Stimulated activated CD8-positive, alpha-beta memory T cell treated with anti-CD3 and anti-CD28 coated beads, Interleukin-7, amount 100 ng/mL, for 4 hours (primary cell): ENCODE measurements around the gene TSC22D4.
"Not testable (repeated sequence)": the region's sequence is repeated elsewhere in the genome, so short reads cannot be mapped to it uniquely, and the experiment has no call there.

Experiments used
- DNase-seq, 2 donors: peaks; one replicate each; pipeline ENCODE4 v3.0.0-alpha.2; 2020; ENCODE audit warnings: low read depth in 2 of 2

Gene TSC22D4

DNA sequence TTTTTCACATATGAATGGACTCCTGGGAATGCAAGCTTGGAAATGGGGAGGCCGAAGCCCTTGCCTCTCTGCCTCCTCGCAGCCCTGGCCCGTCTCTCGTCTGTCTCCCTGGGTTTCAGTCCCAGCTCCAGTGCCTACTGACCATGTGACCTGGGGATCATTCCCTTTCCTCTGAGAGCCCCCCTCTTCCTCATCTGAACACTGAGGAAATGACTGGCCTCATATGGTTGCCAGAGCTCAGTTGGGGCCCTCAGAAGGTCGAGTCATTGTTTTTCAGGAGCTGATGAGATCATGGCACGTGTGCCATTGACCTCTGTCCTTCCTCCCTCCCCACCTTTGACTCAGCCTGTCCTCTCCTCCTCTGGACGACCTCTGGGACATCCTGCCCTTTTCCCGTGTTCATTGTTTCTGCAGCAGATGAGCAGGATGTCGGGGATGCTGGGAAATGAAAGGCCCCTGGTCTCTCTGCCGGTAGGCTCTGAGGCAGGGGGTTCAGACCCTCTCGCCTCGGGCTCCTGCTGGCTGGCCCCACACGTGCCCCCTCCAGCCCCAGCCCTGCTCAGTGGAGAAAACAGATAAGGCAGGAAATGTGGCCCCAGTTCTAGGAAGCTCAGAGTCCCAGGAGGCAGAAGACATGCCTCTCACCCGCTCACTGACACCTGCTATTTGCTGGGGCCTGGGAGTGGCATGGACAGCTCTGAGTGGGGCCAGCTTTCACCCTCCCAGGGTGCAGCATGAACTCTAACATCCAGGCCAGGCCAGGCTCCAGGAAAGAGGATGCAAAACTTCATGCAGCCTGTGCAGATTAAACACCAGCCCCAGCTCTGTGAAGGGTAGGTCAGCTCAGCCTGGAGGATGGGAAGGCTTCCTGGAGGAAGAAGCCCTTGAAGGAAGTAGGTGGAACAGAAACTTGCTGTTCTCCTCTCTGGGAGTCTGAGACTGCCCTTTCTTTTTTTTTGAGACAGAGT, 34.4 kb downstream of the TSC22D4 start:
- no peak for DNase-seq

DNA sequence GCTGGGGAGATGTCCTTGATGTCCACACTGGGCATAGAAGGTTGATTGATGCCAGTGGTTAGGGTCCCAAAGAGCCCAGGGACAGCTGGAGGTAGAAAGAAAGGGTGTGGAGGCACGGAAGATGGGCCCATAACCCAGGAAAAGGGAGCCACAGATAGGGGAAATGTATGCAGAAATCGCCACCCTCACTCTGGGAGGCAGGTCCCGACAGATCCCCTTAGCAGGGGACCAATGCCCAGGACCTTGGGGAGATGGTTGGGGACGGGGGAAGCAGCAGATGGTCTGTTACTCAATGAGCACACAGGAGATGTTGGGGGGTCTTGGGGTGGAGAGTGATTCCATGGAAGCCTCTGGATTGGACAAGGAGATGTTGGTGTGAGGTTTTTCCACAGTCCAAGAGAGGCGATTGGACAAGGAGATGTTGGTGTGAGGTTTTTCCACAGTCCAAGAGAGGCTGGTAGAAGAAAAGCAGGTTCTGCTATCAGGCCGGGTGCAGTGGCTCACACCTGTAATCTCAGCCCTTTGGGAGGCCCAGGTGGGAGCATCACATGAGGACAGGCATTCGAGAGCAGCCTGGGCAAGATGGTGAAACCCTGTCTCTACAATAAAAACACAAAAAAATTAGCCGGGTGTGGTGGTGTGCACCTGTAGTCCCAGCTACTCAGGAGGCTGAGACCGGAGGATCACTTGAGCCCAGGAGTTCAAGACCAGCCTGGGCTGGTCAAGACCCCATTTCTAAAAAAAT, 35.7 kb downstream of the TSC22D4 start:
- no peak for DNase-seq

DNA sequence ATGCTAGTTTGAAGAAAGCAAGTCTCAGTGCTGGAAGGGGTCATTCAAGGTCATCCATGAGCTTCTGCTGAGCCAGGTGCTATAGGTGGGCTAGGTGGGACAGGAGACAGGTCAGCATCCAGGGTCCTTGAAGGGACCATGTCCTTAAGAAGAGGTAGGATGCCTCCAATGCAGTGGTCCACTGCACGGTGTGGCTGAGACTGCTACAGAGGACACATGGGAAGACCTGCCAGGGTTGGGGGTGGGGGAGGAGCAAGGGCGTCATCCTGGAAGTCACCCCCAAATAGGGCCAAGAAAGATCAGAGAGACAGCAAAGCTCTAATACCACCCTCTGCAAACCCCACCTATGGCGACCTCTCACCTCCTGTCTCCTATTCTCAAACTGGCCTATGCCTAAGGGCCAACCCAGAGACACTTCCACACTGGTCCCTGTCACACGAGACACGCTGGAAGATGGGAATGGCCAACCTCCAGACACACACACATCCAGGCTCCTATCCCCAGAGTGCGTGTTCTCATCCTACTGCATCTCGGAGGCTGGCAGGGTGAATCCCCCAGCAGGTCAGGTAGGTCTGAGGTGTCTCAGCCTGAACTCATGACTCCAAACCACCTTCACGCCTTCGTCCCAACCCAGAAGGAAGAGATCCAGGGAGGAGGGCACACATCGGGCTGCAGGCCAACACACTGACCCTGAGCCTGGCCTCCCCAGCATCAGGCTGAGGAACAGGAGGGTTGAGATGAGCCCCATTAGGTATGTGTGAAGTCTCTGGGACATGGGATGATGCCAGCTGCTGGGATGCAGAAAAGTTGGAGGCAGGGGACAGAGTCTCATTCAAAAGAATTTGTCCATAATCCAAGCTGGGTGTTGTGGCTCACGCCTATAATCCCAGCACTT, 37.1 kb downstream of the TSC22D4 start:
- DNase-seq, result no peak

DNA sequence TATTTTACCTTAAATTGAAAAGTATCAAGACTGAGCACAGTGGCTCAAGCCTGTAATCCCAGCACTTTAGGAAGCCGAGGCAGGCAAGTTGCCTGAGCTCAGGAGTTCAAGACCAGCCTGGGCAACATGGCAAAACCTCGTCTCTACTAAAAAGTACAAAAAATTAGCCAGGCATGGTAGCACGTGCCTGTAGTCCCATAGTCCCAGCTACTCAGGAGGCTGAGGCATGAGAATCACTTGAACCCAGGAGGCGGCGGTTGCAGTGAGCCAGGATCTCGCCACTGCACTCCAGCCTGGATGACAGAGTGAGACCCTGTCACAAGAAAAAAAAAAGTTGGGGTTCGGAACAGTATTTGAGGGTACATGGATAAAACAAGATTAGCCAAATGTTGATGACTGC, 39.8 kb downstream of the TSC22D4 start:
- DNase-seq, result not testable (repeated sequence)

DNA sequence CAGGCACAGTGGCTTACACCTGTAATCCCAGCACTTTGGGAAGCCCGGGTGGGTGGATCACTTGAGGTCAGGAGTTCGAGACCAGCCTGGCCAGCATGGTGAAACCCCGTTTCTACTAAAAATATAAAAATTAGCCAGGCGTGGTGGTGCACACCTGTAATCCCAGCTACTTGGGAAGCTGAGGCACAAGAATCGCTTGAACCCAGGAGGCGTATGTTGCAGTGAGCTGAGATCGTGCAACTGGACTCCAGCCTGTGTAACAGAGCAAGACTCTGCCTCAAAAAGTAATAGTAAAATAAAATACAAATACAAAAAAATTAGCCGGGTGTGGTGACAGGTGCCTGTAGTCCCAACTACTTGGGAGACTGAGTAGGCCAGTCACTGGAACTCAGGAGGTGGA, 40.3 kb downstream of the TSC22D4 start:
- not testable (repeated sequence) for DNase-seq

DNA sequence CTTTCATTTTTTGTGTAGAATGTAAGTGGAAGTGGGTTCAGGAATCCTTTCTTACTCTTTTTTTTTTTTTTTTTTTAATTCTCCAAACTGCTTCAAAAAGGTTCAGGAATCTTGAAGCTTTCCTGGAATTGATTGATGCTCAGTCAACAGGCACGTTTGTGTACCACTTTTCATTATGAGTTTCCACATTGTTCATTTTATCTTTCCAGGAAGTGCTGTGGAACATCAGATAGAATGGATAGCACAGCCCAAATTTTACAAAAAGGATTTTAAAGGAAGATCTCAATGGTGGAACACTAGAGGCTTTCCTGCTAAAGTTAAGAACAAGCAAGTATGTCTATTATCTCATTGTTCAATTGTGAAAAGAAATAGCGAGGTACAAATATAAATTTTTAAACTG, 40.8 kb downstream of the TSC22D4 start:
- no peak for DNase-seq

DNA sequence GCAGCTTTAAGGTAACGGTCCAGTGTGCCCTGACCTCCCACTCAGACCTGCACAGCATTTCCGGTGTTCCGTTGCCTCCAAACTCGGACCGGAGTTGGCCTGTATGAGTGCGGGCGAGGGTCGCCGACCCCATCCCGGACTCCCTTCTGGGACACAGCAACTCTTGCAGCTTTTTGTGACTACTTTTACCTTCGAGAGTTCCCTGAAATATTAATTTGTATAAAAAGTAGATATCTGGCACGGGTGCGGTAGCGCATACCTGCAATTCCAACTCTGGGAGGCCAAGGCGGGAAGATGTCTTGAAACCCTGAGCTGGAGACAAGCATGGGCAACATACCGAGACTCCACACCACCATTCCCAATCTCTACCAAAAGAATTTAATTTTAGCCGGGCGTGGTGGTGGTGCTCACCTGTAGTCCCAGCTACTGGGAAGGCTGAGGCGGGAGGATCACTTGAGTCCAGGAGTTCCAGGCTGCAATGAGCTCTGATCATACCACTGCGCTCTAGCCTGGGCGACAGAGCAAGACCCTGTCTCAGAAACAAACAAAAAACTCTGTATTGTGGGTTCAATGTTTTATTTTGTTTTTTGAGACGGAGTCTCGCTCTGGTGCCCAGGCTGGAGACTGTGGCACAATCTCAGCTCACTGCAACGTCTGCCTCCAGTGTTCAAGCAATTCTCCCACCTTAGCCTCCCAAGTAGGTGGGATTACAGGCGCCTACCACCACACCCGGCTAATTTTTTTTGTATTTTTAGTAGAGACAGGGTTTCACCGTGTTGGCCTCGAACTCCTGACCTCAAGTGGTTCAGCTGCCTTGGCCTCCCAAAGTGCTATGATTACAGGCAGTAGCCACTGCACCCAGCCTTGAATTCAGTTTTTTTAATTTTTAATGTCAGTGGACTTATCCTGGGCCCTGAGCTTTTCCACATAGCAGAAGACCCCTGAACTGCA, 41.6 kb downstream of the TSC22D4 start:
- DNase-seq, result no peak

DNA sequence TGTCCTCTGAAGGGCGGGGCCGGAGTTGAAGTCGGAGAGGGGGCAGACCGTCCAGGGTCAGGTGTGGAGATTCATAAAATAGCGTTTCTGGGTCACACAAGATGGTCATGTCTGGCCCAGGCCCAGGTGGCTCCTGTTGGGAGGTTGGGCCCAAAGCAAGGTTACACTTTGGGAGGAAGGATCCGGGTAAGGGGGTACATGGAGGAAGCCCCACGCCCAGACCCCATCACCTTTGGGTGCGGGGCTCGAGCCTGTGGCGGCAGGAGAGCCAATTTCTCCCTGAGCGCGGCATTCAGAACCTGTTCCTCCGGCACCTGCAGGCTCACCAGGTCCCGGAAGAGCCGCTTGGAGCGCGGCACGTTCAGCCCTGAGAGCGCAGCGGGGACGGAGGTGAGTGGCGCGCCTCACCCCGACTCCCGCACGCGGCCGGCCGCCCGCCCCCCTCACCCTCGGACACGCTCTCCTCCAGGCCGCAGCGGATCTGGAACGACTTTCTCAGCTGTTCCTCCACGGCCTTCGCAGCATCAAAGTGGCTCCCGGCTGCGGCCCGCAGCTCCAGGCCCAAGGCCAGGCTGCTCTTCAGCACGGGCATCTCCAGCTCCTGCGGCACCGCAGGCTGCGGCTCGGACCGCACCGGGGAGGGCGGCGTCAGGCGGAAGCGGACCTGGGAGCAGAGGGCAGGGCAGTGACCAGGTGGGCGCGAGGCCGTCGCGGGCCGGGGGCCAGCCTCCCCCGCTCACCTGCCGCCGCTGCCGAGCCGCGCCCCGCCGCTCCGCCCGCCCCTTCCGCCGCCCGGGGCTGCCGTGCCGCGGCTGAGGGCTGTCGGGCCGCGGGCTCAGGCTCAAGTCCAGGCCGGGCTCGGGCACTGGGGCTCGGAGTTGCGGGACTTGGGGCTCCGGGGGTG, 43.4 kb downstream of the TSC22D4 start:
- DNase-seq, result peak in 1 of 2 donors; percentile 37

DNA sequence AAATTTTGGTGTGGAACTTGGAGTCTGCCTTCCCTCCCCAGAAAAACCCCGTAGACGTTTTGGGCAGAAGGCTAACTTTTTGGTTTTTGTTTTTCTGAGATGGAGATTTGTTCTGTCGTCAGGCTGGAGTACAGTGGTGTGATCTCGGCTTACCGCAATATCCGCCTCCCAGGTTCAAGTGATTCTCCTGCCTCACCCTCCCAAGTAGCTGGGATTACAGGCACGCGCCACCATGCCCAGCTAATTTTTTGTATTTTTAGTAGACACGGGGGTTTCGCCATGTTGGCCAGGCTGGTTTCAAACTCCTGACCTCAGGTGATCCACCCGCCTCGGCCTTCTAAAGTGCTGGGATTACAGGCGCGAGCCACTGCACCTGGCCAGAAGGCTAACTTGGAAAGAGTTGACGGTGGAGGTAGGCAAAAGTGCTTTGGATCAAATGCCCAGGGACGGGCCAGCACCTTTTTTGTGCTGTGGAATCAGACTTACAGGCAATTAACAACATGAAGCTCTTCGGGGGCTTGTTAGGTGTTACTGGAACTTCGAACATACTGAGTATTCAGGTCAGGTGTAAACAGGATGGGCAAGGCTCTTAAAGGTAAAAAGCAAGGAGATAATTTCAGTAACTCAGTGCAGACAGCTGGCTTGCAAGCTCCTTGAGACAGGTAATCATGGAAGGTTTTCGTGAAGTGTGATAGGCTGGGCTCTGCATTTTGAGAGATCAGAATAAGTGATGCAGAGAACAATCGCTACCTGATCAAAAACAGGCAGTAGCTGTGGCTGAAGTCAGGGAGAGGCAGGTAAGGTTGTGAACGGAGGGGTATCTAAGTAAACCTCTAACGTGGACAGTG, 44.5 kb downstream of the TSC22D4 start:
- DNase-seq, result no peak

DNA sequence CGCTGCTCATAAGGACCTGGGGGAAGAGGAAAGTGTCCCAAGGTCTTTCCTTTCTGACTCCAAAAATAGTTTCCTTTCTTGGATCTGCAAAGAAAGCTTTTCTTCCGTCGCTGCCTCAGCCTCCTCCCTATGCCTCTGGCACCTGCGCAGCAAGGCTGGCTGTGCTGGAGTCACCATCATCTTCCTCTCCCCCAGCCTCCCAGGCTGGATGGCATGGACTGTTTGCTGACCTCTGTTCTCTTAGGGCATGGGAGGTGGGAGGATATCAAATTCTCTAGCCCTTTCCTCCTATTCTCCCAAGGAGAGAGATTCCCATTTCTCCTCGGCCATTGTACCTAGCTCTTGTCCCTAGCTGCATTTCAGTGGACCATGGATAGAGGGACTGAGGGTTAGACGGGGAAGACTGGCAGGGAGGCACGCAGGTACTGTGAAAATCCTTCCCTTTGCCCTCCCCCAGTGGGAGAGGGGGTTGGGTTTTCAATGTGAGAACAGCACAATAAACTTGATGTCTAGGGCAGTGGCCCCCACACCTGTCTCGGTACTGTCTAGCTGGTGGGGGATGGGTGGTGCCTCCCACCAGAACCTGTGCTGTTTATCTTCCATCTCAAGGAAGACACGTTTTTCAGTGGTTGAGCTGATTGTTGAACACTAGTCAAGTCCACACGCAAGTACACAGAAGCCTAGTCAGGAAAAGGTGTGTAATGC, 45.3 kb downstream of the TSC22D4 start:
- no peak for DNase-seq

DNA sequence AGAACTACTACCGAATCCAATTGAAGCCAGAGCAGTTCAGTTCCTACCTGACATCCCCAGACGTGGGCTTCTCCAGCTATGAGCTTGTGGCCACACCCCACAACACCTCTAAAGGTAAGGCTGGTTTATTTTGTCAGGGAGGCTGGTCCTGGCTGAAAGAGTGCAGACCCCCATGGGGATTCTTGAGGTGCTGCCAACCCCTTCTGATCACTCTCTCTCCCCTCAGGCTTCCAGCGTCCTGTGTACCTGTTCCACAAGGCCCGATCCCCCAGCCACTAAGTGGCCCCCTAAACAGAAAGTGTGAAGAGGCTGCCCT, 45.8 kb downstream of the TSC22D4 start:
- DNase-seq, result no peak

DNA sequence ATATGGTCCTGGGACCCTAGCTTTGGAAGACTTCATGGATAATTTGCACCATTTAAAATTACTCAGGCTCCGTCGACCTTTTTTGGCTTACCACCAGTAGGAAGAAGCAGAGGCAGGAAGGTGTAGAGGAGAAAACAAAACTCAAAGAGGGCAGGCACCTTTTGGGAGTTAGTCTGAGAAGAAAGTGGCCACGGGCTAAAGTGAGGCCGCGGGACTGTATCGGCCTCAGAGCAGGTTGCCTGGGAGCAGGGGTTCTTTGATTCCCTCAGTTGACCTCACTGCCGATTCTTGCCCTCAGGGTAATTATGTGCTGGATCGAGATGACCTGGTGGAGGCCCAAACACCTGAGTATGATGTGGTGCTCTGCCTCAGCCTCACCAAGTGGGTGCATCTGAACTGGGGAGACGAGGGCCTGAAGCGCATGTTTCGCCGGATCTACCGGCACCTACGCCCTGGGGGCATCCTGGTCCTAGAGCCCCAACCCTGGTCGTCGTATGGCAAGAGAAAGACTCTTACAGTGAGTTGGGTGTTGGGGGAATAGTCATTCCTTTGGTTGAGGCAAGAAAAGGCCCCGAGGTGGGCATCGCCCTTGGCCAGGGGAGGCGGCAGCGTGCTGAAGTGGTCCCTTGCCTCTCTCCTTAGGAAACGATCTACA, 46.3 kb downstream of the TSC22D4 start:
- no peak for DNase-seq

DNA sequence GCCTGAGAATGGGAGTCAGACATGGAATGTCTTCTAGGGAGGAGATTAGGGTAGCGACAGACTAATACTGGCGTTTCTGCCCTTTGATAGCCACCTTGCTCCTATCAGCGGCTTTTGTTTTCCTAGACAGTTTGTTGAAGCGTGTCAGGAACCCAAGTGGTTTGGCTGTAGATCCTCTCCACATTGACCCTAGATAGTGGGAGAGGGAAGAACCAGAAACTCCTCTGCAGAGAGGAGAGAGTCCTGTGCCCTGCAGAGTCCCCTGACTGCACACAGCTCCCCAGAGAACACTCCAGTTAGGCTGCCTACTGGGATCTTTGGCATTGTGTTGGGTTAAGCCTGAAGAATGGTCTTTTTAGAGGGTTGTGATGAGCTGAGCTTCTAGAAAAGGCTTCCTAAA, 47.0 kb downstream of the TSC22D4 start:
- DNase-seq, result no peak

DNA sequence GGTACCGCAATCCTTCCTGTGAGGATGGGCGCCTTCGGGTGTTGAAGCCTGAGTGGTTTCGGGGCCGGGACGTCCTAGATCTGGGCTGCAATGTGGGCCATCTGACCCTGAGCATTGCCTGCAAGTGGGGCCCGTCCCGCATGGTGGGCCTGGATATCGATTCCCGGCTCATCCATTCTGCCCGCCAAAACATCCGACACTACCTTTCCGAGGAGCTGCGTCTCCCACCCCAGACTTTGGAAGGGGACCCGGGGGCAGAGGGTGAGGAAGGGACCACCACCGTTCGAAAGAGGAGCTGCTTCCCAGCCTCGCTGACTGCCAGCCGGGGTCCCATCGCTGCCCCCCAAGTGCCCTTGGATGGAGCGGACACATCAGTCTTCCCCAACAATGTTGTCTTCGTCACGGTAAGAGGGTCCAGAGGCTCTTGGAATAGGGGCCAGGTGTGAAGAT, 47.7 kb downstream of the TSC22D4 start:
- DNase-seq, result no peak

DNA sequence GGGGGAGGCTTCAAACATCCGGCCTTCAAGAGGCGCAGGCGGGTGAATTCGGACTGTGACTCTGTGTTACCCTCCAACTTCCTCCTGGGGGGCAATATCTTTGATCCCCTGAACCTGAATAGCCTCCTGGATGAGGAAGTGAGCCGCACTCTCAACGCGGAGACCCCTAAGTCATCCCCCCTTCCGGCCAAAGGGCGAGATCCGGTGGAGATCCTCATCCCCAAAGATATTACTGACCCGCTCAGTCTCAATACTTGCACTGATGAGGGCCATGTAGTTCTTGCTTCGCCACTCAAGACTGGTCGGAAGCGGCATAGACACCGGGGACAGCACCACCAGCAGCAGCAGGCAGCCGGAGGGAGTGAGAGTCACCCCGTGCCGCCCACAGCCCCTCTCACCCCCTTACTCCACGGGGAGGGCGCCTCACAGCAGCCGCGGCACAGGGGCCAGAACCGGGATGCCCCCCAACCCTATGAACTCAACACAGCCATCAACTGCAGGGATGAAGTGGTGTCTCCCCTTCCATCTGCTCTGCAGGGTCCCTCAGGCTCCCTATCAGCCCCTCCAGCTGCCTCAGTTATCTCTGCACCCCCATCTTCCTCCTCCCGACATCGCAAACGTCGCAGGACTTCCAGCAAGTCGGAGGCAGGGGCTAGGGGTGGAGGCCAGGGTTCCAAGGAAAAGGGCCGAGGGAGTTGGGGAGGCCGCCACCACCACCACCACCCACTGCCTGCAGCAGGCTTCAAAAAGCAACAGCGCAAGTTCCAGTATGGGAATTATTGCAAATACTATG, 48.3 kb downstream of the TSC22D4 start:
- peak in 1 of 2 donors; percentile 41 for DNase-seq

DNA sequence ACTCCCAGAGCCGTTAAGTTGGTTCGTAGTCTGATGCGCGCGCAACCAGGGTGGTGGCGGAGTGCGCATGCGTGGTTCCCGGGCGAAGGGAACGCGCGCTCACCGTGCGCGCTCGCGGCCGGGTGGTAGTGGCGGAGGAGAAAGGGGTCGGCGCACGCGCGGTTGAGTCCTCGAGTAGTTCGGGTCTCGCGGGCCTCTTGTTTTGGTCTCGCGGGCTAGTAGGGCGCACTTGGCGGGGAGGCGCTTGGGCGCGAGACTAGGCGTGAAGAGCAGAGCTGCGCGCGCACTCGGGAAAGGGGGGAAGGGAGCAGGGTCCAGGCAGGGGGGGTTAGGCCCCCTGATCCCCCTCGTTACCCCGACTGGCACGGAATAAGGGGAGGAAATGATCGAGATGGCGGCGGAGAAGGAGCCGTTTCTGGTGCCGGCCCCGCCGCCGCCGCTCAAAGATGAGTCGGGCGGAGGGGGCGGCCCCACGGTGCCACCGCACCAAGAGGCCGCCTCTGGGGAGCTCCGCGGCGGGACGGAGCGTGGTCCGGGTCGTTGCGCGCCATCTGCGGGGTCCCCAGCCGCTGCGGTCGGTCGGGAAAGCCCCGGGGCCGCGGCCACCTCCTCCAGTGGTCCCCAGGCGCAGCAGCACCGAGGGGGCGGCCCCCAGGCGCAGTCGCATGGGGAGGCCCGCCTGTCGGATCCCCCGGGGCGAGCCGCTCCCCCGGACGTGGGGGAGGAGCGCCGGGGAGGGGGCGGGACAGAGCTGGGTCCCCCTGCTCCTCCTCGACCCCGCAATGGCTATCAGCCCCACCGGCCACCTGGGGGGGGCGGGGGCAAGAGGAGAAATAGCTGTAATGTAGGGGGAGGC, 49.1 kb downstream of the TSC22D4 start, which contains the start of gene MEPCE:
Gene MEPCE, plus strand, starts transcription at position 195 of the 856 bp plus-strand sequence. Its CDS starts 188 bp downstream, at position 383.
- DNase-seq, result peak; percentile 92 to 94
